Gastrocnemius medialis (tissue), 4 donors: ENCODE measurements around the gene TCF3. TPM values are rescaled to one million over a fixed set of nuclear protein-coding genes. Genes with fewer than 3 reads are reported as not detected.

Source experiments
- ATAC-seq, 2 donors: fragments of 150-250 bp; one replicate each; pipeline ENCODE4 v1.9.1; 2016
- DNase-seq, 2 donors: peaks; one replicate each; pipeline ENCODE4 v3.0.0-alpha.2; 2019
- H3K27ac ChIP-seq, 4 donors: fragments of 200-600 bp; sonication (generic); 1 replicate in 1 of 4; 2 replicates in 3 of 4; pipeline ENCODE4 v1.5.1; 2016 to 2018; ENCODE audit warnings: mild to moderate bottlenecking in 2 of 4, moderate library complexity in 1 of 4
- H3K27me3 ChIP-seq, 3 donors: fragments of 200-600 bp; sonication (generic) in 2 of 3; 1 replicate in 1 of 3; 2 replicates in 2 of 3; pipeline versions ENCODE4 v1.5.1 to v1.6.0; 2016 to 2019; ENCODE audit warnings: mild to moderate bottlenecking in 1 of 3, moderate library complexity in 1 of 3
- H3K36me3 ChIP-seq, 2 donors: fragments of 200-600 bp; sonication (generic) in 1 of 2; one replicate each; pipeline ENCODE4 v1.5.1; 2017 to 2018
- H3K4me1 ChIP-seq, 2 donors: fragments of 200-600 bp; sonication (generic) in 1 of 2; one replicate each; pipeline ENCODE4 v1.5.1; 2016 to 2017; ENCODE audit warnings: mild to moderate bottlenecking in 2 of 2
- H3K4me3 ChIP-seq, 4 donors: fragments of 200-600 bp; sonication (generic) in 3 of 4; 1 replicate in 1 of 4; 2 replicates in 3 of 4; pipeline ENCODE4 v1.5.1; 2016 to 2019; ENCODE audit warnings: mild to moderate bottlenecking in 2 of 4
- H3K9me3 ChIP-seq, 3 donors: fragments of 200-600 bp; sonication (generic) in 2 of 3; 1 replicate in 1 of 3; 2 replicates in 2 of 3; pipeline ENCODE4 v1.5.1; 2016 to 2019
- CTCF ChIP-seq, 5 experiments: fragments of 450-650 bp in 3 of 5; fragments of 200-600 bp in 2 of 5; sonication (generic) in 2 of 5; IDR thresholded peaks in 4 of 5; conservative IDR thresholded peaks in 1 of 5; 1 replicate in 4 of 5; 2 replicates in 1 of 5; pipeline ENCODE4 v1.5.1; 2016 to 2019; ENCODE audit warnings: antibody characterized with exemption in 5 of 5, mild to moderate bottlenecking in 3 of 5, moderate library complexity in 3 of 5
- POLR2A ChIP-seq, 2 donors: fragments of 450-650 bp; IDR thresholded peaks; one replicate each; pipeline ENCODE4 v1.6.1; 2017; ENCODE audit warnings: antibody characterized with exemption in 2 of 2, mild to moderate bottlenecking in 2 of 2, moderate library complexity in 2 of 2
- in situ Hi-C, 4 donors: fragments of 200-750 bp; cut with MboI; loops; one replicate each; pipeline versions ENCODE4 v1.15.0 to v1.8.0; 2017; ENCODE audit warnings: low sequenced_read_pairs in 4 of 4
- intact Hi-C: fragments of 100-400 bp; cut with DNase I; formaldehyde crosslinking; loops from one replicate; pipeline ENCODE4 v1.15.1; 2023; ENCODE audit warnings: low total_unique reads
- total RNA-seq, 4 donors: library from RNA; depleted of rRNA; stranded (reverse); fragments of >200 nt; gene quantifications; one replicate each; pipeline versions ENCODE4 v1.1.0 to v1.2.3, GENCODE V29; 2016

The TCF3 gene
- total RNA-seq, 4 donors from 2014 or later: 22.0 to 58.6 (median 42.5) TPM

- H3K27ac ChIP-seq: no peak overlapping the region
- no peaks in the 10 kb centered on the region for H3K4me1 ChIP-seq
- no peaks in the 10 kb centered on the region for H3K9me3 ChIP-seq
- DNase-seq (no peak), ATAC-seq (no peak)
- no peak for TF ChIP-seq CTCF (IDR thresholded peaks at IDR 0.05 in 4 of 5, conservative IDR thresholded peaks at IDR 0.05 in 1 of 5)
- no peak for TF ChIP-seq POLR2A (IDR thresholded peaks at IDR 0.05)
- no peak overlapping the region for H3K4me3 ChIP-seq
- peaks cover 0 to 21% of the 10 kb centered on the region in 2 donors for H3K36me3 ChIP-seq
- intact Hi-C loops (no loop called here), in situ Hi-C loops (no loop called here)
- H3K27me3 ChIP-seq: no peaks in the 10 kb centered on the region
These were observed 17.5 kb downstream of the TCF3 start for GRCh38 chr19:1634938-1635243.

GRCh38 chr19:1634242-1634937 lies 18.0 kb downstream of the TCF3 start:
- intact Hi-C loops: no loop called here
- H3K4me1 ChIP-seq: no peaks in the 10 kb centered on the region
- in situ Hi-C loops: no loop called here
- H3K4me3 ChIP-seq: no peak overlapping the region
- H3K27me3 ChIP-seq: no peaks in the 10 kb centered on the region
- no peak overlapping the region for H3K27ac ChIP-seq
- no peak for DNase-seq
- H3K36me3 ChIP-seq: peaks cover 0 to 21% of the 10 kb centered on the region in 2 donors
- H3K9me3 ChIP-seq: no peaks in the 10 kb centered on the region
- TF ChIP-seq POLR2A (IDR thresholded peaks at IDR 0.05): no peak
- no peak for TF ChIP-seq CTCF (IDR thresholded peaks at IDR 0.05 in 4 of 5, conservative IDR thresholded peaks at IDR 0.05 in 1 of 5)
- no peak for ATAC-seq

- no peak for ATAC-seq
- intact Hi-C loops (no loop called here), in situ Hi-C loops (no loop called here)
- Histone ChIP-seq H3K27ac (no peak overlapping the region), H3K4me1 (no peaks in the 10 kb centered on the region), H3K36me3 (peaks cover 0 to 16% of the 10 kb centered on the region in 2 donors), H3K27me3 (no peaks in the 10 kb centered on the region), H3K4me3 (no peak overlapping the region), H3K9me3 (no peaks in the 10 kb centered on the region)
- TF ChIP-seq CTCF (IDR thresholded peaks at IDR 0.05 in 4 of 5, conservative IDR thresholded peaks at IDR 0.05 in 1 of 5) (no peak), POLR2A (IDR thresholded peaks at IDR 0.05) (no peak)
- DNase-seq: no peak
These were observed 19.1 kb downstream of the TCF3 start for GRCh38 chr19:1633269-1633826.

GRCh38 chr19:1632462-1633268 lies 19.8 kb downstream of the TCF3 start:
- Histone ChIP-seq H3K4me3 (no peak overlapping the region), H3K9me3 (no peaks in the 10 kb centered on the region), H3K27me3 (no peaks in the 10 kb centered on the region), H3K4me1 (no peaks in the 10 kb centered on the region), H3K27ac (no peak overlapping the region), H3K36me3 (peaks cover 0 to 10% of the 10 kb centered on the region in 2 donors)
- ATAC-seq: no peak
- intact Hi-C loops (no loop called here), in situ Hi-C loops (no loop called here)
- no peak for TF ChIP-seq CTCF (IDR thresholded peaks at IDR 0.05 in 4 of 5, conservative IDR thresholded peaks at IDR 0.05 in 1 of 5)
- no peak for TF ChIP-seq POLR2A (IDR thresholded peaks at IDR 0.05)
- no peak for DNase-seq
